Common myeloid progenitor, CD34-positive (primary cell): ENCODE data around the gene FAM53B.

Source experiments
- CTCF ChIA-PET: fragments of 350-600 bp; sonication (Branson Sonifier 250); formaldehyde crosslinking; loops from one replicate; lab custom pipeline; 2021; ENCODE audit warnings: antibody characterized with exemption; lab: Charles Lee
- POLR2A ChIA-PET: fragments of 350-600 bp; sonication (Branson Sonifier 250); formaldehyde crosslinking; loops from one replicate; lab custom pipeline; 2021; ENCODE audit warnings: antibody characterized with exemption; lab: Charles Lee
- DNase-seq, 3 donors: peaks; one replicate each; pipeline versions ENCODE4 v3.0.0 to v3.0.0-alpha.2; 2013
- H3K27ac ChIP-seq, 2 experiments: 1 replicate in 1 of 2; 2 replicates in 1 of 2; pipeline ENCODE4 v1.7.0; 2013; ENCODE audit warnings: inconsistent platforms in 2 of 2, low read length in 2 of 2, mild to moderate bottlenecking in 2 of 2, low read depth in 1 of 2, moderate library complexity in 1 of 2; ENCODE audit not compliant: severe bottlenecking in 2 of 2, insufficient read depth in 1 of 2, poor library complexity in 1 of 2
- H3K27me3 ChIP-seq, 5 experiments: replicated peaks in 2 of 5; 1 replicate in 3 of 5; 2 replicates in 2 of 5; pipeline versions ENCODE4 v1.6.1 to v1.7.0; 2013; ENCODE audit warnings: low read length in 4 of 5, mild to moderate bottlenecking in 2 of 5, moderate library complexity in 2 of 5, inconsistent platforms in 1 of 5; ENCODE audit not compliant: insufficient read depth in 5 of 5, control insufficient read depth in 4 of 5
- H3K36me3 ChIP-seq, 4 experiments: 1 replicate in 2 of 4; 2 replicates in 2 of 4; pipeline versions ENCODE4 v1.6.1 to v1.7.0; 2013; ENCODE audit warnings: low read length in 3 of 4, control low read depth in 1 of 4, mild to moderate bottlenecking in 1 of 4; ENCODE audit not compliant: control insufficient read depth in 4 of 4, insufficient read depth in 4 of 4
- H3K4me1 ChIP-seq, 4 experiments: 1 replicate in 3 of 4; 2 replicates in 1 of 4; pipeline versions ENCODE4 v1.6.1 to v1.7.1; 2013; ENCODE audit warnings: low read length in 3 of 4, mild to moderate bottlenecking in 3 of 4, control low read depth in 1 of 4, inconsistent platforms in 1 of 4, moderate library complexity in 1 of 4; ENCODE audit not compliant: control insufficient read depth in 4 of 4, insufficient read depth in 4 of 4; ENCODE audit errors: control extremely low read depth in 1 of 4
- H3K4me3 ChIP-seq, 7 experiments: 1 replicate in 4 of 7; 2 replicates in 3 of 7; pipeline versions ENCODE4 v1.5.1 to v1.7.0; 2013; ENCODE audit warnings: mild to moderate bottlenecking in 7 of 7, low read length in 6 of 7, moderate library complexity in 6 of 7, inconsistent platforms in 2 of 7, low read depth in 2 of 7, control low read depth in 1 of 7; ENCODE audit not compliant: insufficient read depth in 4 of 7, control insufficient read depth in 1 of 7; ENCODE audit errors: extremely low read depth in 1 of 7
- H3K9me3 ChIP-seq, 5 experiments: 1 replicate in 4 of 5; 2 replicates in 1 of 5; pipeline versions ENCODE4 v1.6.1 to v1.7.1; 2013; ENCODE audit warnings: low read length in 4 of 5, mild to moderate bottlenecking in 2 of 5, inconsistent platforms in 1 of 5, low read depth in 1 of 5, moderate library complexity in 1 of 5; ENCODE audit not compliant: control insufficient read depth in 4 of 5, insufficient read depth in 2 of 5; ENCODE audit errors: control extremely low read depth in 1 of 5
- WGBS: methylation state at CpG from one replicate; pipeline ENCODE4 v1.1.5; 2013; ENCODE audit not compliant: insufficient coverage; 5-methylcytosine and 5-hydroxymethylcytosine counted together

FAM53B gene

GRCh38 chr10:124680675-124681074 lies 63.5 kb downstream of the FAM53B start:
- Histone ChIP-seq H3K4me1 (peaks cover 23 to 67% (median 26%) of the 10 kb centered on the region in 4 experiments), H3K4me3 (no peak overlapping the region), H3K36me3 (peaks cover 5 to 52% (median 19%) of the 10 kb centered on the region in 4 experiments), H3K27me3 (no peaks in the 10 kb centered on the region), H3K9me3 (no peaks in the 10 kb centered on the region), H3K27ac (no peak overlapping the region)
- POLR2A ChIA-PET, result no interaction called here
- DNase-seq, result no peak
- 94% methylated on average over 7 of the region's 7 CpGs for WGBS
- CTCF ChIA-PET, result interaction anchor here (0.9 to 1.6 kb wide), 4 partner anchors 17 to 48 kb away, joined by 3 to 4 read pairs (median 3); no protein-coding TSS in a partner anchor

- ChIA-PET POLR2A (no interaction called here), CTCF (interaction anchor here (0.7 to 1.7 kb wide), 7 partner anchors 8 to 67 kb away, joined by 3 to 5 read pairs (median 3); no protein-coding TSS in a partner anchor)
- no peak for DNase-seq
- Histone ChIP-seq H3K4me1 (peaks cover 12 to 54% (median 16%) of the 10 kb centered on the region in 4 experiments), H3K36me3 (peaks cover 5 to 64% (median 22%) of the 10 kb centered on the region in 4 experiments), H3K4me3 (no peak overlapping the region), H3K9me3 (no peaks in the 10 kb centered on the region), H3K27me3 (no peaks in the 10 kb centered on the region), H3K27ac (no peak overlapping the region)
- WGBS, result 87% methylated on average over 8 of the region's 8 CpGs
These were observed 64.8 kb downstream of the FAM53B start for GRCh38 chr10:124679401-124679800.

- WGBS, result 79% methylated on average over 10 of the region's 12 CpGs
- POLR2A ChIA-PET, result no interaction called here
These were observed 65.5 kb downstream of the FAM53B start for GRCh38 chr10:124678557-124679240.

GRCh38 chr10:124677749-124678556 lies 66.2 kb downstream of the FAM53B start:
- POLR2A ChIA-PET, result no interaction called here
- Histone ChIP-seq H3K27ac (peak overlapping the region in 1 of 2 experiments; percentile 19), H3K4me3 (no peak overlapping the region), H3K9me3 (no peaks in the 10 kb centered on the region), H3K36me3 (peaks cover 5 to 73% (median 24%) of the 10 kb centered on the region in 4 experiments), H3K27me3 (no peaks in the 10 kb centered on the region), H3K4me1 (peaks cover 0 to 43% (median 4%) of the 10 kb centered on the region in 4 experiments)
- DNase-seq, result no peak
- CTCF ChIA-PET, result interaction anchor here (0.7 to 1.8 kb wide), 10 partner anchors 11 to 65 kb away, joined by 3 to 5 read pairs (median 3); no protein-coding TSS in a partner anchor
- 89% methylated on average over 6 of the region's 10 CpGs for WGBS

More at GRCh38 chr10:124678557-124679240, 65.5 kb downstream of the FAM53B start:
- Histone ChIP-seq H3K27ac (no peak overlapping the region), H3K27me3 (no peaks in the 10 kb centered on the region), H3K4me1 (peaks cover 5 to 47% (median 9%) of the 10 kb centered on the region in 4 experiments), H3K9me3 (no peaks in the 10 kb centered on the region), H3K36me3 (peaks cover 5 to 71% (median 24%) of the 10 kb centered on the region in 4 experiments), H3K4me3 (no peak overlapping the region)
- DNase-seq, result no peak
- CTCF ChIA-PET, result interaction anchor here (0.7 to 1.7 kb wide), 8 partner anchors 11 to 66 kb away, joined by 3 to 5 read pairs (median 3); no protein-coding TSS in a partner anchor

GRCh38 chr10:124677293-124677699 lies 66.9 kb downstream of the FAM53B start:
- H3K27me3 ChIP-seq, result no peaks in the 10 kb centered on the region
- no peak overlapping the region for H3K4me3 ChIP-seq
- DNase-seq, result no peak
- CTCF ChIA-PET, result interaction anchor here (1.0 to 2.6 kb wide), 7 partner anchors 9 to 32 kb away, joined by 3 to 7 read pairs (median 4); no protein-coding TSS in a partner anchor
- H3K27ac ChIP-seq, result peak overlapping the region in 1 of 2 experiments; percentile 19
- 97% methylated on average over 10 of the region's 10 CpGs for WGBS
- H3K4me1 ChIP-seq, result peaks cover 0 to 42% (median 4%) of the 10 kb centered on the region in 4 experiments
- POLR2A ChIA-PET, result no interaction called here
- no peaks in the 10 kb centered on the region for H3K9me3 ChIP-seq
- peaks cover 5 to 74% (median 23%) of the 10 kb centered on the region in 4 experiments for H3K36me3 ChIP-seq

GRCh38 chr10:124676416-124677062 lies 67.6 kb downstream of the FAM53B start:
- Histone ChIP-seq H3K27ac (no peak overlapping the region), H3K27me3 (no peaks in the 10 kb centered on the region), H3K9me3 (no peaks in the 10 kb centered on the region), H3K4me1 (peaks cover 0 to 50% (median 4%) of the 10 kb centered on the region in 4 experiments), H3K4me3 (no peak overlapping the region), H3K36me3 (peaks cover 5 to 73% (median 18%) of the 10 kb centered on the region in 4 experiments)
- CTCF ChIA-PET, result interaction anchor here (1.0 to 2.6 kb wide), 8 partner anchors 9 to 41 kb away, joined by 3 to 7 read pairs (median 4); no protein-coding TSS in a partner anchor
- POLR2A ChIA-PET, result no interaction called here
- DNase-seq, result no peak
- 89% methylated on average over 13 of the region's 15 CpGs for WGBS
